ENCODE measurements around the gene CKS2.
"Not testable (repeated sequence)": the region's sequence is repeated elsewhere in the genome, so short reads cannot be mapped to it uniquely, and the experiment has no call there.

The CKS2 gene

DNA sequence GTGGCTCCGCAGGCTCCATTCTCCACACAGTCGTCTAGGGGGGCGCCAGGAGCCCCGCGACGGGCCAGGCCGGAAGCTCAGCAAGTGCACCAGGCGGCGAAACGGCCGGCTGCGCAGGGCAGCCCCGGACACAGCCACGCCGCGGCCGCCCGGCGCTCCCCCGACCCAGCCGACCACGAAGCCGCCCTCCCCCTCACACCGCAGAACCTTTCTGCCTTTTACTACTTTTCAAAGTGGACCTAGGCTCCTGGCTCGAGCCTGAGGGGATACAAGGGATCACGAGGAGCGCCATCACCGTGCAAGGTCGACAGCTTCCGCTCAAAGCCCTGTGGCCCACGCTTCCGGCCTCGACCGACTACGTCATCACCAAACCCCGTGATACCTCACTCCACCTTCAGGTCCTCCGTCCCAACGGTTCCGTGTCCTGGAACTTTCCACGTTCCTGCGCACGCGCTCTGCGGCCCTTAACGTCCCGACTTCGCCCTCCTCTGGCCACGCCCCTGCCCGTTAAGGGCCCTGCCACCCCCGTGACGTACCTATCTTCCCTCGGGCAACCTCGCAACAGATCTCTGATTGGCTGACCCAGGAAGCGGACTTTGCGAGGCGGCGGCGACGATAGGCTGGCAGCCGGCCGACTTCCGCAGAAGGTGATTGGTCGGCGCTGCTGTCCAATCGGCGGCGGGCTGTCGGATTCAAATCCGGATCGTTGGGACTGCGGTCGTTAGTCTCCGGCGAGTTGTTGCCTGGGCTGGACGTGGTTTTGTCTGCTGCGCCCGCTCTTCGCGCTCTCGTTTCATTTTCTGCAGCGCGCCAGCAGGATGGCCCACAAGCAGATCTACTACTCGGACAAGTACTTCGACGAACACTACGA is at the start of gene CKS2:
CKS2 (plus strand) TSS at position 721 of the 871 bp plus-strand sequence; CDS start at position 819, 98 bp downstream.
- peak; percentile 99 to 100 for DNase-seq

DNA sequence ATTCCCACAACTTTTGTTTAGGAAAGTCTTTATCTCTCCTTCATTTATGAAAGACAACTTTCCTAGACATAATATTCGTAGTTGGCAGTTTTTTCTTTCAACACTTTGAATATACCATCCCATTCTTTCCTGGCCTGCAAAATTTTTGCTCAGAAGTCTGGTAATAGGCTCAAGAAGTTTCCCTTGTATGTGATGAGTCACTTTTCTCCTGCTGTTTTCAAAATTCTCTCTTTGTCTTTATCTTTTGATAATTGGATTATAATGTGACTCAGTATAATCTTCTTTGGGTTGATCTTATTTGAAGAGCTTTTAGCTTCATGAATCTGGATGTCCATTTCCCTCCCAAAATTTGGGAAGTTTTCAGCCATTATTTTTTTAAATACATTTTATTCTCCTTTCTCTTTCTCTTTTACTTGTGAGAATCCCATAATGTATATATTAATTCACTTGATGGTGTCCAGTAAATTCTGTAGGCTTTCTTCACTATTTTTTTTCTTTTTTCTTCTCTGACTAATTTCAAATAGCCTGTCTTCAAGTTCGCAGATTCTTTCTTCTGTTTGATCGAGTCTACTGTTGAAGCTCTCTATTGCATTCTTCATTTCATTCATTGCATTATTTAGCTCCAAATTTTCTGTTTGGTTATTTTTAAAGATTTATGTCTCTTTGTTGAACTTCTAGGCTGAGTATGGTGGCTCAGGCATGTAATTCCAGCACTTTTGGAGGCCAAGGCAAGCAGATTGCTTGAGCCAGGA is 37.3 kb upstream of the CKS2 start:
- no peak for DNase-seq

DNA sequence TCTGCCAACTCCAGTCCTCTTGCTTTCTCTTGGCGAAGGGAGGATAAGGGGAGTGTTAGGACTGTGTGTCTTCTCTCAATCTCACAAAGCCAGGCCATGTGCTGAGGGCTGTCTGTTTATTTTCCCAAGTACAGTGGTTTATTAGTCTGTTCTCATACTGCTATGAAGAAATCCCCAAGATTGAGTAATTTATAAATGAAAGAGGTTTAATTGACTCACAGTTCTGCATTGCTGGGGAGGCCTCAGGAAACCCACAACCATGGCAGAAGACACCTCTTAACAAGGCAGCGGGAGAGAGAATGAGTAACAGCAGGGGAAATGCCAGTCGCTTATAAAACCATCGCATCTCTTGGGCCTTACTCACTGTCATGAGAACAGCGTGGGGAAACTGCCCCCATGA is 36.2 kb upstream of the CKS2 start:
- DNase-seq, result peak; percentile 25 to 42

DNA sequence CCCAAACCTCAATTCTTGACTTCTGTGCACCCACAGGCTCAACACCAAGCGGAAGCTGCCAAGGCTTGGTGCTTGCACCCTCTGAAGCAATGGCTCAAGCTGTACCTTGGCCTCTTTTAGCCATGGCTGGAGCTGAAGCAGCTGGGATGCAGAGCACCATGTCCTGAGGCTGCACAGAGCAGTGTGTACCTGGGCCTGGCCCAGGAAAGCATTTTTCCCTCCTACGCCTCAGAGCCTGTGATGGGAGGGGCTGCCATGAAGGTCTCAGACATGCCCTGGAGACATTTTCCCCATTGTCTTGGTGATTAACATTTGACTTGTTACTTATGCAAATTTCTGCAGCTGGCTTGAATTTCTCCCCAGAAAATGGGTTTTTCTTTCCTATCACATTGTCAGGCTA is 35.0 kb upstream of the CKS2 start:
- DNase-seq, result not testable (repeated sequence)

DNA sequence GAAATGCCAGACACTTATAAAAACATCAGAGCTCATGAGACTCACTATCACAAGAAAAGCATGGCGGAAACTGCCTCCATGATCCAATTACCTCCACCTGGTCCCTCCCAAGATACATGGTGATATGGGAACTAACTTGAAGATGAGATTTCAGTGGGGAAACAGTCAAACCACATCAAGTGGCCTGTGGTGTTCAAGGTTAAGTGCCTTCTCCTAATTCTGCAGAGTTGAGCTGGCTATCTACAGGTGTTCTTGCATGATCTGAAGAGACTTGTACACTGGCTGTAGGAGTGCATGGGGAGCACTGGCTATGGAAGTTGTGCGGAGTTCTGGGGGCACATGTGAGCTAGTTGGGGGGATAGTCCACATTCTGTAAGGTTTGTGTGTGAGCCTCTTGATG is 34.0 kb upstream of the CKS2 start:
- no peak for DNase-seq

DNA sequence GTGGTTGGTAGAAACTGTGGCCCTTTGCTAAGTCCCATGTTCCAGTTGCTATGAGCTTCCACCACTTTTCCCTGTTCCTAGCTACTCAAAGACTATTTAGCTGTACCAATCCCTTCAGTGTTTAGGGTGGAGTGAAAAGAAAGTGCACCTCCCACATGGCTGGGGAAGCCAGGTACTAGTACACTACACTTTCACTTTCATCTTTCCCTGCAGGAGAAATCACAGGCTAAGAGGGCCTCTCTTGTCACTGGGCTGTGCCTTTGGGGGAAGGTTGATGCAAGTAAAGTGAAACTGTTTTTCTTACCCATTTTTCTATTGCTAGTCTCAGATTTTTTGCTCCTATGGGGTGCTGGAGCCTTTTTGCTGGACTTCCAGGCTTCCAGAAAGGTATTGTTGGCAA is 33.5 kb upstream of the CKS2 start:
- no peak for DNase-seq

DNA sequence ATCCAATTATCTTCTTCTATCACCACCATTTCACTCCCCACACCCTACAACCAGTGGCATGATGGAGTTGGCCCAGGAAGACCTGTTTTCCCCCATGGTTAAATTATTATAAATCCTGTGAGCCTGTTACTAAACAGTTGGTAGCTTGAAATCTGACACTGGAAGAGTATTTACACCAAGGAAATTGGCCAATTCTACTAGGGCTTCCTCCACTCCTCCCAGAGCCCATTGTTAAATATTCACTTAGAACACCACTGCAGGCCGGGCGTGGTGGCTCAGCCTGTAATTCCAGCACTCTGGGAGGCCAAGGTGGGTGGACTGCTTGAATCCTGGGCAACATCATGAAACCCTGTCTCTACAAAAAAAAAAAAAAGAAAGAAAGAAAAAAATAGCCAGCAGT is 32.4 kb upstream of the CKS2 start:
- no peak for DNase-seq

DNA sequence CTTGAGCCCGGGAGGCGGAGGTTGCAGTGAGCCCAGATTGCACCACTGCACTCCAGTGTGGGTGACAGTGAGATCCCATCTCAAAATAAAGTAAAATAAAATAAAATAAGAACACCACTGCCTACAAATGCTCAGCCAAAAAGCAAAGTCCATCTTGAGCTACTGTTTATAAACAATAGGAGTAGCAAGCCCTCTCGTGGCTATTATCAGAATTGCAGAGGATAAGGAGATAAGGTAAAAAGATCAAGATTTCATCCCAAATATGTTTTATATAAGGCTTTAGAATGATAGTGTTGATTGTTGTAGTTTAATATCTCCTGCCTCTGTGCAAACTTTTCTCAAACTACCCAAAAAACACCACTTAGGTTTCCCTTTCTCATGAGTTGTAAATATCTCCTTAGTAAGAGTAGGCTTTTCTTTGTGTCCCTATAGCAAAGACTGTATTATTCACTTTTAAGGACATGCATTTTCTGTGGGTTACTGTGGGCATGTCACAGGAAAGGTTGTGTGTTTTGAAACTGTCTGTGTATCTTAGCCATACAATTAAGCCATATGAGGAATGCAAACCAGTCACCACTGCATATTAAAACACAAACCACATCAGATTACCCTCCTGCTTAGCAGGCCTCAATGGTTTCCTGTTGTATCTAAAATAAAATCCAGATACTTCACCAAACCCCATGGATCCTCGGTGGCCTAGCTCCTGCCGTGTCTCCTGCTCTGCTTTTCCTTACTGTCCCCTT is 31.8 kb upstream of the CKS2 start:
- DNase-seq, result no peak

DNA sequence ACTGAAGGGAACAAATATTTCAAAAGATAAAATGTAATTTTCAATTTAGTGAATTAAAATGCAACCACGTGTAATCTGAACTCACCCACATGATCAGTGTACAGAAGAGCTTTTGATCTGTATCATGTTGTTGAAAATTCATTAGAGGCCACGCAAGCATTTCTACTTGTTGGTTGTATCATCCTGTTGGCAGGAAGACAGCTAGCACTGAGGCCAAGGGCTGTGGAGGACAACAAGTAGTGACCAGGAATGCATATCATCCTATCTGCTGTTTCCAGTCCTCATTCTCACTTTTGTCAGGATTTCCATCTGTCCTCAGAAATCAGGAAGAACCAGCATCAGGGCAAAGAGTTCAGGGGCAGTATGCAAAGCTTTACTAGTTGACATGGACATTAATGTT is 29.9 kb upstream of the CKS2 start:
- DNase-seq, result no peak

DNA sequence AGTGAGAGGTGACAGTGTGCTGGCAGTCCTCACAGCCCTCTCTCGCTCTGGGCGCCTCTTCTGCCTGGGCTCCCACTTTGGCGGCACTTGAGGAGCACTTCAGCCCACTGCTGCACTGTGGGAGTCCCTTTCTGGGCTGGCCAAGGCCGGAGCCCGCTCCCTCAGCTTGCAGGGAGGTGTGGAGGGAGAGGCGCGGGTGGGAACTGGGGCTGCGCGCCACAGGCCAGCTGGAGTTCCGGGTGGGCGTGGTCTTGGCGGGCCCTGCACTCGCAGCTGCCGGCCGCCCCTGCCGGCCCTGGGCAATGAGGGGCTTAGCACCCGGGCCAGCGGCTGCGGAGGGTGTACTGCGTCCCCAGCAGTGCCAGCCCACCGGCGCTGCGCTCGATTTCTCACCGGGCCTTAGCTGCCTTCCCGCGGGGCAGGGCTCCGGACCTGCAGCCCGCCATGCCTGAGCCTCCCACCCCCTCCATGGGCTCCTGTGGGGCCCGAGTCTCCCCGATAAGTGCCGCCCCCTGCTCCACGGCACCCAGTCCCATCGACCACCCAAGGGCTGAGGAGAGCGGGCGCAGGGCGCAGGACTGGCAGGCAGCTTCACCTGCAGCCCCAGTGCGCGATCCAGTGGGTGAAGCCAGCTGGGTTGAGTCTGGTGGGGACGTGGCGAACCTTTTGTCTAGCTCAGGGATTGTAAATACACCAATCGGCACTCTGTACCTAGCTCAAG is 28.6 kb upstream of the CKS2 start:
- DNase-seq, result not testable (repeated sequence)

DNA sequence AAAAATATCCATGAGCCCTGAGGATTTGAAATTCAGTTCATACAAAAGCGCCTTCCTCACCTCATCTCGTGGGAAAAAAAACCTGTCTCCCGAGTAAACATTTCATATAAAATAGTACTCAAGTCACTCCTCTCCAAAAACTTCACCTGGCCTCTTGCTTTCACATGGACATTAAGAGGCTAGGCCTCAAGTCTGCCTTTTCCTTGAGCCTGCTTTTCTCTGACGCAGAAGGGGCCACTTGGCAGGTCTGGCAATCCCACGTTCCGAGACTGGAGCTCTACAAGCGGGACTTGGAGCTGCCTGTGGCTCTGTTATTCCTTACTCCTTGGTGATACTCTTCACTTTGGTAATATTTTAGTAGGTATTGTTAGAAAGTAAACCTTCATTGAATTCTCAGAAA is 26.9 kb upstream of the CKS2 start:
- no peak for DNase-seq

DNA sequence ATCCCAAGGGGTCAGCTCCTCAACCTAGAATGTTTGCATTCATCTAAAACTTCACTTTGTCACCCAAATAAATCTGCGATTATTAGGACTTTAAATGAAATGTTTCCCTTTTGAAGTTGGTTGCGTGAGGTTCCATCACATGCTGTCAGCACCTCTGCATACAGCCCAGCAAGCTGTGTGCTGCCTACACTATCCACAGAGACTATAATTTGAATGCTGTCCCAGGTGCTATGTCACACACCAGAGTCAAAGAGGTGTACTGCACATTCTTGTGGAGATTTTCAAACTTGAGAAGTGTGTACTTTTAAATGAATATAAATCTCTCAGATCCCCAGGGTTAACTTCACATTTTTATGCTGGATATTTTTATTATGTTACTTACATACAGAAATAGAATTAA is 19.3 kb upstream of the CKS2 start:
- no peak for DNase-seq

DNA sequence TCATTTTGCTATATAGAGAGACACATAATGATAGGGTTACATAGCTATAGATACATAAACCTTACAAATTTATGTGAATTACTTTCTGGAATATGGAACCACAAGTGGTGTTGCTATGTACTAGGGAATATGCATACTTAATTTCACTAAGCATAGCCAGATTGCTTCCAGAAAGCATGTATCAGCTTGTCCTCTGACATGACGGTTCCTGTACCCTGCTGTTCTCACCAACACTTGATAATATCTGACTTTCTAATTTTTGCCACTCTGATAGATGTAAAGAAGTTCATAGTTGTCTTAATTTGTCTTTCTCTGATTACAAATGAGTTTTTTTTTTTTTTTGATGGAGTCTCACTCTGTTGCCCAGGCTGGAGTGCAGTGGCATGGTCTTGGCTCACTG is 18.0 kb upstream of the CKS2 start:
- no peak for DNase-seq

DNA sequence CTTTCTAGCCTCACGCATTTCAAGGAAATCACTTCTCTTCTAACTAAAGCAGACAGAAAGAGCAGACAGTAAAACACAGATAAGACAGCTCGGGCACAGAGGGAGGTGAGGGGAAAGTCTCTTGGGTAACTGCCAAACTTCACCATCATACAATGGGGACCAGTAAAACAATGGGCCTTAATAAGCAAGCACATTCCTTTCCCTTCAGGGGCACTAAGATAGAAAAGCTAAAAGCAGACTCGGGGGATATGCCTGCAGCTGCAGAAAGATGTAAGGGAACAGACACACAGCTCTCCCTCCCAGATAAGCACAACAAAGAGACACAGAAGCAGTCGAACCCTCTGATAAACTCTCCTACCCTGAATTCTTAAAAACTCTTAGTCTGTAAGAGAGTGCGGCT is 15.6 kb upstream of the CKS2 start:
- DNase-seq, result no peak

DNA sequence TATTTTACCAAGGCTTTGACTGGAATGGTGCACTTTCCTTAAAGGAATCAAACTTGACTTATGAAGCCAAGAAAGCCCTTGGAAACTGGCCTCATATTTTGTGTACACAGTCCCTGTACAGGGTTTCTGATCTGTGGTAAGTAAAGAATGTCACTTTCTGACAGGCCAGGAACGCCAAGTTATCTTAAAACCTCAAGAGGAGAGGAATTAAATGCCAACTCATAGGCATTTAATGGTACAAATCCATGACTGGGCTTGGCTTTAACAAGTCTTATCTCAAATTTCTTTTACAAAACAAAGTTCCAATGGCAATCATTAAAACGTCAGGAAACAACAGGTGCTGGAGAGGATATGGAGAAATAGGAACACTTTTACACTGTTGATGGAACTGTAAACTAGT is 9.0 kb upstream of the CKS2 start:
- DNase-seq, result not testable (repeated sequence)

DNA sequence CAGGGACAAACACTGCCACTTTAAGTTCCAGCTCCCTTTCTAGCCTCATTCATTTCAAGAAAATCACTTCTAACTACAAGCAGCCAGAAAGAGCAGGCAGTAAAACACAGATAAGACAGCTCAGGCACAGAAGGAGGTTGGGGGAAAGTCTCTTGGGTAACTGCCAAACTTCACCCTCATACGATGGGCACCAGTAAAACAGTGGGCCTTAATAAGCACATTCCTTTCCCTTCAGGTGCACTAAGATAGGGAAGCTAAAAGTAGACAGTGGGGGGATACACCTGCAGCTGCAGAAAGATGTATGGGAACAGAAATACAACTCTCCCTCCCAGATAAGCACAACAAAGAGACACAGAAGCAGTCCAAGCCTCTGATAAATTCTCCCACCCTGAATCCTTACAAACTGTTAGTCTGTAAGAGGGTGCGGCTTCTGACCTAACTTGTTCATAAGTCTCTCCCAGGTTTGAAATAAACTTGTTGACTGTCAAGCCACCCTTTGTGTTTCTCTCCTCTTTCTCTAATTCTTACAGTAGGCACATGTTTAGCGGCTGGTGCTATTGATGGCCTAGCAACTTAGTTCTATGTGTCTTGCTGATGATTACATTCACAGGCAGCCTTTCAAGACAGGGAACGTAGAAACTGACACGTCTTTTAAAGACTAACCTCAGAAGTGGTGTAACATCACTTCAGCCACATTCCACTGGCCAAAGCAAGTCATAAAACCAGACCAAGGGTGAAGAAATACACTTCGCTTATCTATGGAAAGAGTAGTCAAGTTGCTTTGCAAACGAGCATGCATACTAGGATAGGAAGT is 6.8 kb upstream of the CKS2 start:
- no peak for DNase-seq

DNA sequence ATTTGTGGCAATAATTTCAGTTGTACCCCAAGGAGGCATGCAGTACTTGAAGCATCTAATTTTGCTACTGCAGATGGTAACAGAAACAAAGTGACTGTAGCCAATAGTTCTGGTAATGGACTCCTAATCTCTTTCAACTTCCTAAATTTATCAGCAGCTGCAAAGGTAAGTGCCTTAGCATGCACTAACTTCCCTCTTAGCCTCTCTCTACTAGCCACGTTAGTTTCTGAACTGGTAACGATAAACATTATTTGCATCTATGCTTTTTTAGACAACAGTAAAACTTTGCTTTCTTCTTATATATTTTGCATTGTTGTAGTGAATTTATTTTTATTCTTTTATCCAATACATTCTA is 6.2 kb upstream of the CKS2 start:
- no peak for DNase-seq

DNA sequence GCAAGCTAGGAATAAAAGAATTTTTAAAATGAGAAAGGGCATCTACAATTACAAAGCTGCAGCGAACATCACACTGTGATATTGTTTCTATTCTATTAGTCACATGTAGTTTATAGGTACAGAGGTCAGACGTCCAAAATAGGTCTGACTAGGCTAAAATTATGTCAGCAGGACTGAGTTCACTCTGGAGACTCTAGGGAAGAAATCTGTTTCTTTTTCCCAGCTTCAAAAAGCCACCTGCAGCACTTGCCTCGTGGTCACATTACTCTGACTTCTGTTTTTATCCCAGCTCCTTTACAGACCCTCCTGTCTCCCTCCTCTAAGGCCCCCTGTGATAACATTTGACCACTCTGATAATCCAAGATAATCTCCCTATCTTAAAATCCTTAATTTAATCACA is 5.1 kb upstream of the CKS2 start:
- DNase-seq, result no peak

DNA sequence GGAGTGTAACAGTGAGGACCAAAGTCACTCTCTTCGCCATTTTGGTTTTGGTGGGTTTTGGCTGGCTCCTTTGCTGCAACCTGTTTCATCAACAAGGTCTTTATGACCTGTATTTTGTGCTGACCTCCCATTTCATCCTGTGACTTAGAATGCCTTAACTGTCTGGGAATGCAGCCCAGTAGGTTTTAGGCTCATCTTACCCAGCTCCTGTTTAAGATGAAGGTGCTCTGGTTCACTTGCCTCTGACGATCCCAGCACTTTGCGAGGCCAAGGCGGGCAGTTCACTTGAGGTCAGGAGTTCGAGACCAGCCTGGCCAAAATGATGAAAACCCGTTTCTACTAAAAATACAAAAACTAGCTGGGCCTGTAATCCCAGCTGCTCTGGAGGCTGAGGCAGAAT is 1.8 kb upstream of the CKS2 start:
- DNase-seq, result no peak

DNA sequence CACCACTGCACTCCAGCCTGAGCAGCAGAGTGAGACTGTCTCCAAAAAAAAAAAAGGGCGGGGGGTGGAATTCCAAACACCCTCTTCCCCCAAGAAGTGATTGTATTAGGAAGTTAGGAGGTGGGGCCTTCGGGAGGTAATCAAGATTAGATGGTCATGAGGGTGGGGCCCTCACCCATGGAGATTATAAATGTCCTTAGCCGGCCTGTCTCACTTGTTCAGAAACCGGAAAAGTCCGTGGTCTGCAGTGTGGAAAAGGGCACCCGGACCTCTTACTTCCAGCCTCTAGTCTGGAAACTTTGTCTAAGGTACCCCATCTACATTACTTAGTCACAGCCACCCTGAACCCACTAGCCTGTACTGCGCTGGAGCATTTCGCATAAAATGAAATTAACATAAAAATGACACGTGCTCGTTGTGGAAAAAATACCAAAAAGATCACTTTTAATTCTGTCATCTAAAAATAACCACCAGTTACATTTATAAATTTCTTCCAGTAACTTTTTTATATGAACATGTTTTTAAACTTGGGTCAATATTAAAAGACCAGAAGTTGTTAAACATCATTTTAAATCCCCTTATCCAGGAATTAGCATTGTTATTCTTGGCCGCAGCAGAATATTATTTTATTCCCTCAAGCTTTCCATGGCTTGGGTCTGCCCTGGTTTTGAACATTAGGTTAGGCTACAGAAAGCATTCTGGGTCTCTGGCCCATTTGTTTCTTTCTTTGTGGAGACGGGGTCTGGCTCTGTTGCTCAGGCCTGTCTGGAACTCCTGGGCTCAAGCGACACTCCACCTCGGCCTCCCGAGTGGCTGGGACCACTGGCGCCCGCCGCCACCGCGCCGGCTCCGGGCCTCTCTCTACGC is 1.2 kb upstream of the CKS2 start:
- peak in 1 of 2 experiments; percentile 12 for DNase-seq
